ENCODE data around the gene GORAB. TPM values are rescaled to one million over a fixed set of nuclear protein-coding genes. Genes with fewer than 3 reads are reported as not detected.
A peak's percentile ranks its signal among the peaks of the same experiment; 100 is the strongest.

The GORAB gene
- polyA plus RNA-seq, 1 of the 3 experiments (the other 2 are of a cell fraction), result 10.5 TPM

DNA sequence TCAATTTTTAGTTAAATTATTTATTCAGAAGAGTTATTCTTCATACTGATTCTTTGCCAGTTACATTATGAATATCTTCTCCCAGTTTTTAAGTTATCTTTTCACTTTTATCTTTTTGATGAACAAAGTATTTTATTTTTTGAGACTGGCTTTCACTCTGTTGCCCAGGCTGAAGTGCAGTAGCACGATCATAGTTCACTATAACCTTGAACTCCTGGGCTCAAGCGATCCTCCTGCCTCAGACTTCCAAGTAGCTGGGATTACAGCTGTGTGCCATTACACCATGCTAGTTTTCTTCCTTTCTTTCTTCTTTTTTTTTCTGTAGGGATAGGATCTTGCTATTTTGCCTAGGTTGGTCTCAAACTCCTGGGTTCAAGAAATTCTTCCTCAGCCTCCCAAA lies 3.5 kb downstream of the GORAB start (continued):
- TF ChIP-seq, protein P1, sequence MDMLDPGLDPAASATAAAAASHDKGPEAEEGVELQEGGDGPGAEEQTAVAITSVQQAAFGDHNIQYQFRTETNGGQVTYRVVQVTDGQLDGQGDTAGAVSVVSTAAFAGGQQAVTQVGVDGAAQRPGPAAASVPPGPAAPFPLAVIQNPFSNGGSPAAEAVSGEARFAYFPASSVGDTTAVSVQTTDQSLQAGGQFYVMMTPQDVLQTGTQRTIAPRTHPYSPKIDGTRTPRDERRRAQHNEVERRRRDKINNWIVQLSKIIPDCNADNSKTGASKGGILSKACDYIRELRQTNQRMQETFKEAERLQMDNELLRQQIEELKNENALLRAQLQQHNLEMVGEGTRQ (IDR thresholded peaks at IDR 0.05; ENCODE audit: borderline replicate concordance, low read depth, low read length), result no peak
- no peak for TF ChIP-seq RXRA (IDR thresholded peaks at IDR 0.05; ENCODE audit: borderline replicate concordance, low read depth)
- TF ChIP-seq RFX5 (IDR thresholded peaks at IDR 0.05; ENCODE audit: low read length), result no peak
- no peak for TF ChIP-seq TCF12 (IDR thresholded peaks at IDR 0.05)

DNA sequence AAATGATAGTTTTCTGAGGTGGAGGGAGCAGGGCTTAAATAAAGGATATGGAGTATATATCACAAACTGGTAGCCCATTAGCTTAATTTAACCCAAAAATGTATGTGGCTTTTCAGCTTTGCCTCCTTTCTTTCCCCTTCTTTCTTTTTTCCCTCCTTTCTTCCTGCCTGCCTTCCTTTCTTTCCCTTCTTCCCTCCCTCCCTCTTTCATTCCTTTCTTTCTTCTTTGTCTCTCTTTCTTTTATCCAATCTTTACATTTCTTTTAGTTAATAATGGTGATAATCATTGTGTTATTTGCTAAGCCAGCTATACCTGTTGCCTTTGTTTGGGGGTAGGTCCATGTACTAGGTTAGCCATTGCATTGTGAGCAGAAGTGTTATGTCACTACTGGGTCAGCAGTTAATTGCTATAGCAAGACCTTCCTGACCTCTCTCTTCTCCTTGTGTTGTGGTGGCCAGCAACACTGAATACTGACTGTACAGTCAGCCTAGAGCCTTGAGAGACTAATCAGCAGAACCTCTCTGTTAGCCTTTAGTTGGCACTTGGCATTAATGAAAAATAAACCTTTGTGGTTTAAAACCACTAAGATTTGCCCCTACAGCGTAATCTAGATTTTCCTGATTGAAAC lies 5.1 kb downstream of the GORAB start:
- CTCF ChIA-PET, result no interaction called here

More for the DNA sequence above, 5.1 kb downstream of the GORAB start:
- Histone ChIP-seq H3K27me3 (ENCODE audit: insufficient read depth) (no peaks in the 10 kb centered on the region), H4K20me1 (ENCODE audit: insufficient read depth) (no peaks in the 10 kb centered on the region), H3K4me3 (ENCODE audit: low read depth in 2 of 2, low read length in 1 of 2) (no peak overlapping the region), H3K4me2 (peak overlapping the region; percentile 29; the same call in 1 of the 2 replicates), H3K9ac (no peak overlapping the region), H3K79me2 (ENCODE audit: insufficient read depth) (peaks cover 96% of the 10 kb centered on the region), H3K9me3 (no peaks in the 10 kb centered on the region), H3K4me1 (ENCODE audit: control insufficient read depth in 1 of 2, insufficient read depth in 2 of 2, low read depth in 1 of 2, low read length in 1 of 2) (peaks cover 10 to 19% of the 10 kb centered on the region in 2 experiments; a peak in 3 of 4 replicates), H3K9me2 (no peaks in the 10 kb centered on the region), H3K27ac (ENCODE audit: low read depth in 2 of 2, low read length in 1 of 2) (peak overlapping the region; percentile 51 to 78; a peak in 3 of 4 replicates), H3K36me3 (replicated peaks in 1 of 2; ENCODE audit: control insufficient read depth in 1 of 2, insufficient read depth in 2 of 2, low read length in 1 of 2) (peaks cover 55 to 61% of the 10 kb centered on the region in 2 experiments), H2AFZ (ENCODE audit: low read depth) (no peak overlapping the region), H3F3A (replicated peaks; ENCODE audit: insufficient read depth) (peaks cover 16% of the 10 kb centered on the region)
- WGBS (ENCODE audit: low lambda C conversion rate), result 100% methylated on average over 1 of the region's 1 CpG
- TF ChIP-seq, protein P2, sequence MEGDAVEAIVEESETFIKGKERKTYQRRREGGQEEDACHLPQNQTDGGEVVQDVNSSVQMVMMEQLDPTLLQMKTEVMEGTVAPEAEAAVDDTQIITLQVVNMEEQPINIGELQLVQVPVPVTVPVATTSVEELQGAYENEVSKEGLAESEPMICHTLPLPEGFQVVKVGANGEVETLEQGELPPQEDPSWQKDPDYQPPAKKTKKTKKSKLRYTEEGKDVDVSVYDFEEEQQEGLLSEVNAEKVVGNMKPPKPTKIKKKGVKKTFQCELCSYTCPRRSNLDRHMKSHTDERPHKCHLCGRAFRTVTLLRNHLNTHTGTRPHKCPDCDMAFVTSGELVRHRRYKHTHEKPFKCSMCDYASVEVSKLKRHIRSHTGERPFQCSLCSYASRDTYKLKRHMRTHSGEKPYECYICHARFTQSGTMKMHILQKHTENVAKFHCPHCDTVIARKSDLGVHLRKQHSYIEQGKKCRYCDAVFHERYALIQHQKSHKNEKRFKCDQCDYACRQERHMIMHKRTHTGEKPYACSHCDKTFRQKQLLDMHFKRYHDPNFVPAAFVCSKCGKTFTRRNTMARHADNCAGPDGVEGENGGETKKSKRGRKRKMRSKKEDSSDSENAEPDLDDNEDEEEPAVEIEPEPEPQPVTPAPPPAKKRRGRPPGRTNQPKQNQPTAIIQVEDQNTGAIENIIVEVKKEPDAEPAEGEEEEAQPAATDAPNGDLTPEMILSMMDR (IDR thresholded peaks at IDR 0.05), result no peak
- TF ChIP-seq ELF1 (IDR thresholded peaks at IDR 0.05), result no peak
- no peak for TF ChIP-seq EP300 (IDR thresholded peaks at IDR 0.05; ENCODE audit: borderline replicate concordance in 1 of 2, low read depth in 1 of 2, low read length in 1 of 2)
- TF ChIP-seq, protein P3, sequence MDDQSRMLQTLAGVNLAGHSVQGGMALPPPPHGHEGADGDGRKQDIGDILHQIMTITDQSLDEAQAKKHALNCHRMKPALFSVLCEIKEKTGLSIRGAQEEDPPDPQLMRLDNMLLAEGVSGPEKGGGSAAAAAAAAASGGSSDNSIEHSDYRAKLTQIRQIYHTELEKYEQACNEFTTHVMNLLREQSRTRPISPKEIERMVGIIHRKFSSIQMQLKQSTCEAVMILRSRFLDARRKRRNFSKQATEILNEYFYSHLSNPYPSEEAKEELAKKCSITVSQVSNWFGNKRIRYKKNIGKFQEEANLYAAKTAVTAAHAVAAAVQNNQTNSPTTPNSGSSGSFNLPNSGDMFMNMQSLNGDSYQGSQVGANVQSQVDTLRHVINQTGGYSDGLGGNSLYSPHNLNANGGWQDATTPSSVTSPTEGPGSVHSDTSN (IDR thresholded peaks at IDR 0.05), result no peak
- TF ChIP-seq, protein P4, sequence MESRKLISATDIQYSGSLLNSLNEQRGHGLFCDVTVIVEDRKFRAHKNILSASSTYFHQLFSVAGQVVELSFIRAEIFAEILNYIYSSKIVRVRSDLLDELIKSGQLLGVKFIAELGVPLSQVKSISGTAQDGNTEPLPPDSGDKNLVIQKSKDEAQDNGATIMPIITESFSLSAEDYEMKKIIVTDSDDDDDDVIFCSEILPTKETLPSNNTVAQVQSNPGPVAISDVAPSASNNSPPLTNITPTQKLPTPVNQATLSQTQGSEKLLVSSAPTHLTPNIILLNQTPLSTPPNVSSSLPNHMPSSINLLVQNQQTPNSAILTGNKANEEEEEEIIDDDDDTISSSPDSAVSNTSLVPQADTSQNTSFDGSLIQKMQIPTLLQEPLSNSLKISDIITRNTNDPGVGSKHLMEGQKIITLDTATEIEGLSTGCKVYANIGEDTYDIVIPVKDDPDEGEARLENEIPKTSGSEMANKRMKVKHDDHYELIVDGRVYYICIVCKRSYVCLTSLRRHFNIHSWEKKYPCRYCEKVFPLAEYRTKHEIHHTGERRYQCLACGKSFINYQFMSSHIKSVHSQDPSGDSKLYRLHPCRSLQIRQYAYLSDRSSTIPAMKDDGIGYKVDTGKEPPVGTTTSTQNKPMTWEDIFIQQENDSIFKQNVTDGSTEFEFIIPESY (IDR thresholded peaks at IDR 0.05; ENCODE audit: borderline replicate concordance, low read depth), result no peak
- no peak for TF ChIP-seq MXI1 (IDR thresholded peaks at IDR 0.05; ENCODE audit: low read depth, low read length)
- TF ChIP-seq FOXJ3 (CRISPR knock-in tag; IDR thresholded peaks at IDR 0.05), result no peak
- no peak for TF ChIP-seq TCF12 (IDR thresholded peaks at IDR 0.05)
- no peak for TF ChIP-seq NFIC (IDR thresholded peaks at IDR 0.05; ENCODE audit: borderline replicate concordance)
- TF ChIP-seq TAF1 (IDR thresholded peaks at IDR 0.05; ENCODE audit: borderline replicate concordance, low read depth, low read length), result no peak
- no peak for TF ChIP-seq POLR2AphosphoS5 (IDR thresholded peaks at IDR 0.05; ENCODE audit: low read depth, low read length)
- TF ChIP-seq, protein P5, sequence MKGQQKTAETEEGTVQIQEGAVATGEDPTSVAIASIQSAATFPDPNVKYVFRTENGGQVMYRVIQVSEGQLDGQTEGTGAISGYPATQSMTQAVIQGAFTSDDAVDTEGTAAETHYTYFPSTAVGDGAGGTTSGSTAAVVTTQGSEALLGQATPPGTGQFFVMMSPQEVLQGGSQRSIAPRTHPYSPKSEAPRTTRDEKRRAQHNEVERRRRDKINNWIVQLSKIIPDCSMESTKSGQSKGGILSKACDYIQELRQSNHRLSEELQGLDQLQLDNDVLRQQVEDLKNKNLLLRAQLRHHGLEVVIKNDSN (IDR thresholded peaks at IDR 0.05; ENCODE audit: borderline replicate concordance, low read depth), result no peak
- no peak for TF ChIP-seq RCOR1 (IDR thresholded peaks at IDR 0.05; ENCODE audit: low read length)
- no peak for TF ChIP-seq SMC3 (IDR thresholded peaks at IDR 0.05; ENCODE audit: low read depth, low read length)
- TF ChIP-seq FOSL2 (IDR thresholded peaks at IDR 0.05; ENCODE audit: borderline replicate concordance, low read depth), result no peak
- TF ChIP-seq, protein P6, sequence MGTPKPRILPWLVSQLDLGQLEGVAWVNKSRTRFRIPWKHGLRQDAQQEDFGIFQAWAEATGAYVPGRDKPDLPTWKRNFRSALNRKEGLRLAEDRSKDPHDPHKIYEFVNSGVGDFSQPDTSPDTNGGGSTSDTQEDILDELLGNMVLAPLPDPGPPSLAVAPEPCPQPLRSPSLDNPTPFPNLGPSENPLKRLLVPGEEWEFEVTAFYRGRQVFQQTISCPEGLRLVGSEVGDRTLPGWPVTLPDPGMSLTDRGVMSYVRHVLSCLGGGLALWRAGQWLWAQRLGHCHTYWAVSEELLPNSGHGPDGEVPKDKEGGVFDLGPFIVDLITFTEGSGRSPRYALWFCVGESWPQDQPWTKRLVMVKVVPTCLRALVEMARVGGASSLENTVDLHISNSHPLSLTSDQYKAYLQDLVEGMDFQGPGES (IDR thresholded peaks at IDR 0.05; ENCODE audit: low read depth, low read length), result no peak
- no peak for TF ChIP-seq FOXM1 (IDR thresholded peaks at IDR 0.05; ENCODE audit: low read depth)
- TF ChIP-seq GATA2 (CRISPR knock-in tag; IDR thresholded peaks at IDR 0.05), result no peak
- DNase-seq, result no peak
- POLR2A ChIA-PET, result no interaction called here
